ENCODE results near the gene PRRC2B. TPM values are rescaled to one million over a fixed set of nuclear protein-coding genes. Genes with fewer than 3 reads are reported as not detected.
"Not testable (repeated sequence)": the region's sequence is repeated elsewhere in the genome, so short reads cannot be mapped to it uniquely, and the experiment has no call there.

PRRC2B gene
- total RNA-seq, 2 experiments from 2014 or later: 157 to 171 TPM

DNA sequence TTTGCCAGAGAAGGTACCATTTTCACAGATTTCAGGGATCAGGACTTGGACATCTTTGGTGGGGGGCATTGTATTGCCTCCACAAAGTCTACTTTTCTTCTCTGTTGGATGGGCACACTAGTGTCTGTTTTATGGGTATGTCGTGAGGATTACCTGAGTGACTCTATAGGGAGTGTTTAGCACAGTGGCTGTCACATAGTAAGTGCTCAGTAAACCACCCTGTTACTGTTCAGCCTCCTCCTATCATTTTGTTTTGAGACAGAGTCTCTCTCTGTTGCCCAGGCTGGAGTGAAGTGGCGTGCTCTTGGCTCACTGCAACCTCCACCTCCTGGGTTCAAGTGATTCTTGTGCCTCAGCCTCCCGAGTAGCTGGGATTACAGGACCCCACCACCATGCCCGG, 2.4 kb upstream of the PRRC2B start:
- Mint-ChIP-seq H3K36me3 (ENCODE audit: low read depth) (peaks cover 5% of the 10 kb centered on the region), H3K4me3 (no peak overlapping the region), H3K27ac (no peak overlapping the region), H3K9me3 (no peaks in the 10 kb centered on the region), H3K4me1 (ENCODE audit: low read depth) (peaks cover 20% of the 10 kb centered on the region), H3K27me3 (ENCODE audit: low read depth) (no peaks in the 10 kb centered on the region)
- CTCF ChIA-PET: no interaction called here
- no peak for DNase-seq
- intact Hi-C loops (cut with micrococcal nuclease): loop anchor here (10.0 kb wide), 2 partner anchors 683 to 963 kb away; partner anchors contain the start of genes MED27 and SETX

DNA sequence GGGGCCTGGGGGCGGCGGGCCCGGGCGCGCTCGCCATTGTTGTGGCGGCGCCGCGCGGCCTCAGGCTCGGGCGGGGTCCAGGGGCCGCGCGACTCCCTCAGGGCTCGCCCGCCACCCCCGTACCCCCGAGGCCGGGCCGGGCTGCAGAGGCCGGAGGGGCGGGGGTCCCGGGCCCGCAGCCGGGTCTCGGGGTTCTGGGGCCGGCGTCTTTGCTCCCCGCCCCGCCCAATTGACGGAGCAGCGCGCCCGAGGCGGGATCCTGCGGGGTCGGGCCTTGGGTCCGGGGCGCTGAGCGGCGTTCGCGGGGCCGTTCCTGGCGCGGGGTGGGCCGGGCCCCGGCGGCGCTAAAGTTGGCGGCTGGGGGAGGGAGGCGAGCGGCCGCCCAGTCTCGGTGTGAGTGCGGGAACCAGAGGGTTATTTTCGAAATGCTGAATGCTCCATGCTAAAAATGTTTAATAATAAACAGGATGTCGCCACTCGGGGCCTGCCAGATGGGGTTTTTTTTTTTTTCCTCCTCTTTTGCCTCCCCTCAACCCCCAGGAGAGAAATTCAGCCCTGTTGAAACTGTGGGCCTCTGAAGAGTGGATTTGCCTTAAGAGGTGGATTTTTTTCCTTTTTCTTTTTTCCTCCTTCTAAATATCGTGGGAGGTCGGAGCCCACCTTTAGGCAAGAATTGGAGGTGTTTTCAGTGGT, 724 bp downstream of the PRRC2B start:
- Mint-ChIP-seq H3K36me3 (ENCODE audit: low read depth) (peaks cover 14% of the 10 kb centered on the region), H3K4me3 (peak overlapping the region; percentile 89), H3K27me3 (ENCODE audit: low read depth) (no peaks in the 10 kb centered on the region), H3K9me3 (no peaks in the 10 kb centered on the region), H3K27ac (peak overlapping the region; percentile 93), H3K4me1 (ENCODE audit: low read depth) (peaks cover 50% of the 10 kb centered on the region)
- CTCF ChIA-PET: no interaction called here
- peak; percentile 57 for DNase-seq
- intact Hi-C loops (cut with micrococcal nuclease): loop anchor here (1.0 to 10.0 kb wide), 9 partner anchors 16 to 960 kb away; partner anchors contain the start of genes MED27, NUP214 and SETX

DNA sequence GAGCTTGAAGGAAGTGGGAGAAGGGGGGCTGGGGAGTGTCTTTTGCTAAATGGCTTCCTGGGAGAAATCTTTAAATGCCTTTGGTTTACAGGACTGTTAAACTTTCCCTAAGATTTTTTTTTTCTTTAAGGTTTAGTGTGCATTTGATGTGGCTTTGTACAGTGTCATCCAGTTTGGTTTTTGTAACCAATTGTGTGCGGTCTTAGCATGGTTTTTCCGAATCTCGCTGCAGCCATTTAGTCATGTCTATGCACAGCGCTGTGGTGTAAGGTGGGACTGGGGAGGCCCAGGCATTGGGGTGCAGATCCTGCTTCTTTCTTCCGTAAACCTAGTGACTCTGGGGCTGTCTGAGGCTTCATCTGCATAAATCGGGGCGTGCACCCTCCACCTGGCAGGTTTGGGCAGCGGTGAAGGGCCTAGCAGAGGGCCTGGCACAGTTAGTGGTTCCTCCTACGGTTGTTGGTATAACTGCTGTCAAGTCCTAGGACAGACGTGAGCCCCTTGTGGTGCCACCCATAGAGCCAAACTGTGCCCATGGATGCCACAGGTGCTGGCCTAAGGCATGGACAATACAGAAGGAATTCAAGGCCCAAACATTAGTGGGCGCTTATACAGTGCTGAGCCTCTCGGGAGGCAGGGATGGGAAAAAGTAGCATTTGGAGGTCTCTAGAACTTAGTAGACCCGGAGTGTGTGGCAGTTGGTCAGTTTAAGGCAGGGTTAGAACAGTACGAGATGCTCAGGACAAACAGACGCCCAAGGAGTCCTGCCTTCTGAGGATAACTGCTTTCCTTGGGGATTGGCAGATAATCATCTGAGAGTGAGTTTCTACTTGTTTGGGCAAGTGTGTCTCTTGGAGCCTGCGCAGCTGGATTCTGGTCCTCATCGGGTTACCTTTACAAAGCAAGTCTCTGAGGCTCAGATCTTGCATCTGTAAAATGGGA, 1.5 kb downstream of the PRRC2B start:
- intact Hi-C loops (cut with micrococcal nuclease): loop anchor here (1.0 to 10.0 kb wide), 9 partner anchors 15 to 959 kb away; partner anchors contain the start of genes MED27, NUP214 and SETX
- Mint-ChIP-seq H3K9me3 (no peaks in the 10 kb centered on the region), H3K4me1 (ENCODE audit: low read depth) (peaks cover 57% of the 10 kb centered on the region), H3K36me3 (ENCODE audit: low read depth) (peaks cover 14% of the 10 kb centered on the region), H3K4me3 (peak overlapping the region; percentile 89), H3K27ac (peak overlapping the region; percentile 93), H3K27me3 (ENCODE audit: low read depth) (no peaks in the 10 kb centered on the region)
- peak; percentile 88 for DNase-seq
- CTCF ChIA-PET: interaction anchor here (0.6 to 1.6 kb wide), 2 partner anchors 11 to 296 kb away, joined by 4 to 6 read pairs; no protein-coding TSS in a partner anchor

DNA sequence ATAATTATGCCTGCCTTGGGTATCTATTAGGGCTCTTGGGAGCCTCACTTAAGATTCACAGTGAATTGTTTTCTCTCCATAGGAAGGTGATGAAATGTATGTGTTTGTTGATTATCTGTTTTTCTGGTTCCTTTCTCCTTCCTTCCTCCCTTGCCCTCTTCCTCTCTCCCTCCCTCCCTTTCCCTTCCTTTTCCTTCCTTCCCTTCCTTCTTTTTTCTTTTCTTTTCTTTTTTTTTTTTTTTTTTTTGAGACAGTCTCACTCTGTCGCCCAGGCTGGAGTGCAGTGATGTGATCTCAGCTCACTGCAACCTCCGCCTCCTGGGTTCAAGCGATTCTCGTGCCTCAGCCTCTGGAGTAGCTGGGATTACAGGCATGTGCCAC, 2.2 kb downstream of the PRRC2B start:
- not testable (repeated sequence) for DNase-seq; H3K9me3 Mint-ChIP-seq; H3K27me3 Mint-ChIP-seq (ENCODE audit: low read depth)
- Mint-ChIP-seq H3K27ac (peak overlapping the region; percentile 93), H3K36me3 (ENCODE audit: low read depth) (peaks cover 18% of the 10 kb centered on the region), H3K4me3 (peak overlapping the region; percentile 89), H3K4me1 (ENCODE audit: low read depth) (peaks cover 64% of the 10 kb centered on the region)
- intact Hi-C loops (cut with micrococcal nuclease): loop anchor here (5.0 to 10.0 kb wide), 6 partner anchors 124 to 959 kb away; partner anchors contain the start of genes MED27, NUP214 and SETX
- CTCF ChIA-PET: interaction anchor here (0.6 to 1.6 kb wide), 4 partner anchors 10 to 296 kb away, joined by 3 to 6 read pairs (median 4); no protein-coding TSS in a partner anchor

DNA sequence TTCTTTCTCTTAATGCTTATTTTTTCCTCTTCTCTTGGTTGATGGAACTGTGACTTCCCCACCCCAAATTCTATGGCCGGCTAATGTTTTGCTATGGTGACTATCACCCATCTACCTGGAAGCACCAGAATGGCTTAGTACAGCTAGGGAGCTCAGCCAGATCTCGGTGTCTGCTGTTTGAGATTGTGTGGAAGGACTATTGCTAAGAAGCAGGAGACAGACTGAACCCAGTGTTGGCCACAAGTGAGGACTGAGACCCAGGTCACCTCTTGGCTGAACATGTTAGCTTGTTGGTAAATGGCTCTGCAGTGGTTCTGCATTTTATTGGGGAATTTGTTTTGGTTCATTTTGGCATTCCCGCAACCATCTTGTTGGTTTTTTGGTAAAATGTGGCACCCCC, 2.7 kb downstream of the PRRC2B start:
- DNase-seq: no peak
- peak overlapping the region; percentile 93 for H3K27ac Mint-ChIP-seq
- intact Hi-C loops (cut with micrococcal nuclease): loop anchor here (5.0 to 10.0 kb wide), 6 partner anchors 124 to 958 kb away; partner anchors contain the start of genes MED27, NUP214 and SETX
- H3K27me3 Mint-ChIP-seq (ENCODE audit: low read depth): no peaks in the 10 kb centered on the region
- no peaks in the 10 kb centered on the region for H3K9me3 Mint-ChIP-seq
- peaks cover 67% of the 10 kb centered on the region for H3K4me1 Mint-ChIP-seq (ENCODE audit: low read depth)
- peak overlapping the region; percentile 89 for H3K4me3 Mint-ChIP-seq
- CTCF ChIA-PET: interaction anchor here (0.5 to 1.6 kb wide), 5 partner anchors 9 to 1077 kb away, joined by 3 to 6 read pairs (median 3); no protein-coding TSS in a partner anchor
- H3K36me3 Mint-ChIP-seq (ENCODE audit: low read depth): peaks cover 18% of the 10 kb centered on the region

DNA sequence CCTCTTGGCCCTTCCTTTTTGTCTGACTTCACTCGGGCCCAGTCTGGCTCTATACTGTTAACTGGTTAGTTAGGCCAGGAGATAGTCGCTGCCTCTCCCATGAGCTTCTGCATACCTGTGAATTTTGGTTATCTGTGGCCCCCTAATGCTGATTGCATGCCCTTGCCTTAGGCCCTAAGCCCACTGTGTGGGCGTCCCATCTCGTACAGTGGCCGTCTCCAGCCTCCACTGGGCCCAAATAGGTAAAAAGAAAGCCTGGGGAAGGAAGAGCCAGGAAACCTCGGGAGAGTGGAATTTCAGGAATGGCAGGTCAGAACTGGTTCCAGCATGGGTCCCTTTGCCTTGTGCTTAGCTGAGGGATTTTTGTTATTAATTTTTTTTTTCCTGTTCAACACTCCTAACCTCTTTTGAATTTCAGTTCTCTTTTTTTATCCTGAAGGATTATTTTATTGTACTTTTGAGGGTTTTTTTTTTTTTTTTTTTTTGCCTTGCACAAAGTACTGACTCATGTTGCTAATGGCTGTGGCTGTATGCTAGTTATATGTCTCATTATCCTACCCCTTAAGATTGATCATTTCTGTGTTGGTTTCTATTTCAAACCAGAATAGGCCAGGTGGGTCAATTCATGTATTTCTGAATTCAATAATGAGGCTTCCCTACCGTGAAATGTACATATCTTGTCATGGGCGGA, 3.4 kb downstream of the PRRC2B start:
- no peak for DNase-seq
- intact Hi-C loops (cut with micrococcal nuclease): loop anchor here (5.0 to 10.0 kb wide), 6 partner anchors 125 to 958 kb away; partner anchors contain the start of genes MED27, NUP214 and SETX
- CTCF ChIA-PET: interaction anchor here (0.8 to 1.6 kb wide), 4 partner anchors 9 to 81 kb away, joined by 3 to 6 read pairs (median 3); no protein-coding TSS in a partner anchor
- Mint-ChIP-seq H3K9me3 (no peaks in the 10 kb centered on the region), H3K4me1 (ENCODE audit: low read depth) (peaks cover 73% of the 10 kb centered on the region), H3K4me3 (peak overlapping the region; percentile 89), H3K27me3 (ENCODE audit: low read depth) (no peaks in the 10 kb centered on the region), H3K27ac (peak overlapping the region; percentile 93), H3K36me3 (ENCODE audit: low read depth) (peaks cover 18% of the 10 kb centered on the region)

DNA sequence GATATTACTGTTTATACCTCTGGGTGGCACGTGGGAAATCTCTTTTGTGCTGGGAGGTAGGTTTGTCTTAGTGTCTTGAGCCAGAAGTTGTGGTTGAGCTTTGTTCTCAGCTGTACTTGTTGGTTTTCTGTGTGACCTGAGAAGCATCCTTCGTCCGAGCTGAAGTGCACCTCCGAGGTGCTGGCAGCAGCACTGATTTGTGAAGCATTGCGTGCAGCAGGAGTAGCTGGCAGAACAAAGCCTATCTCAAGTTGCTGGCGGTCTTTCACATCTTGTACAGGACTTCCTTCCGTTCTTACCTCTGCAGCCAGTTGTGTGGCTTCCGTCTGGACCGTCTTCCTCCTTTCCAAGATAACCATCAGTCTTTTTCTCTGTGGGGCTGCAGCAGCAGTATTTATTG, 4.3 kb downstream of the PRRC2B start:
- intact Hi-C loops (cut with micrococcal nuclease): loop anchor here (1.0 to 10.0 kb wide), 7 partner anchors 8 to 957 kb away; partner anchors contain the start of genes MED27, NUP214 and SETX
- CTCF ChIA-PET: interaction anchor here (1.0 kb wide), 1 partner anchor 10 kb away, joined by 6 read pairs; no protein-coding TSS in a partner anchor
- H3K27ac Mint-ChIP-seq: peak overlapping the region; percentile 74
- H3K4me3 Mint-ChIP-seq: peak overlapping the region; percentile 62
- H3K27me3 Mint-ChIP-seq (ENCODE audit: low read depth): no peaks in the 10 kb centered on the region
- peaks cover 78% of the 10 kb centered on the region for H3K4me1 Mint-ChIP-seq (ENCODE audit: low read depth)
- H3K9me3 Mint-ChIP-seq: no peaks in the 10 kb centered on the region
- peaks cover 18% of the 10 kb centered on the region for H3K36me3 Mint-ChIP-seq (ENCODE audit: low read depth)
- peak; percentile 64 for DNase-seq

DNA sequence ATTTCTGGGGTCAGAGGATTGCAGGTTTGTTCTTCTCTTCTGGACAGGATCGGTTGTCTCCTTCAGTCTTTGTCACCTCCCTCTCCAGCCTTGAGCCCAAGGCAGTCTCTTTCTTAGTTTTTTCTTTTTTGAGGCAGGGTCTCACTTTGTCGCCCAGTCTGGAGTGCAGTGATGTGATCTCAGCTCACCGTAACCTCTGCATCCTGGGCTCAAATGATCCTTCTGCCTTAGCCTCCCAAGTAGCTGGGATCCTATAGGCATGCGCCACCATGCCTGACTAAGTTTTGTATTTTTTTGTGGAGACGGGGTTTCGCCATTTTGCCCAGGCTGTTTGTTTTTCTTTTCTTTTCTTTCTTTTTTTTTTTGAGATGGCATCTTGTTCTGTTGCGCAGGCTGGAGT, 6.1 kb downstream of the PRRC2B start:
- Mint-ChIP-seq H3K27me3 (ENCODE audit: low read depth) (no peaks in the 10 kb centered on the region), H3K9me3 (no peaks in the 10 kb centered on the region), H3K4me3 (no peak overlapping the region), H3K36me3 (ENCODE audit: low read depth) (peaks cover 18% of the 10 kb centered on the region), H3K4me1 (ENCODE audit: low read depth) (peaks cover 91% of the 10 kb centered on the region), H3K27ac (peak overlapping the region; percentile 50)
- no peak for DNase-seq
- intact Hi-C loops (cut with micrococcal nuclease): loop anchor here (5.0 to 10.0 kb wide), 6 partner anchors 128 to 955 kb away; partner anchors contain the start of genes MED27, NUP214 and SETX
- CTCF ChIA-PET: no interaction called here

DNA sequence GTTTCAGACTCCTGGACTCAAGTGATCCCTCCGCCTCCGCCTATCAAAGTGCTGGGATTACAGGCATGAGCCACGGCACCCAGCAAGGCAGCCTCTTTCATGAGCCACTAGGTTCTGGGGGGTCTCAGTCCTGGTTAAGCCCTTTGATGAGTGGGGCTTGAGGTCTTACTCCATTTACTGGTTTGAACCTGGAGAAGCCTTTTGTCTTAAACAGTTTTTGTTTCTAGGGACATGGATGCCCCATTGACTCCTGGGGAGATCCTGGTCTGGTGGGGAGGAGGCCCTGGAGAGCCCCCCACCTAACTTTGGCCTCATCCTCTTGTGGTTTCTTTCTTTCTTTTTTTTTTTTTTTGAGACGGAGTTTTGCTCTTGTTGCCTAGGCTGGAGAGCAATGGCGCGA, 6.7 kb downstream of the PRRC2B start:
- peaks cover 12% of the 10 kb centered on the region for H3K36me3 Mint-ChIP-seq (ENCODE audit: low read depth)
- no peak for DNase-seq

DNA sequence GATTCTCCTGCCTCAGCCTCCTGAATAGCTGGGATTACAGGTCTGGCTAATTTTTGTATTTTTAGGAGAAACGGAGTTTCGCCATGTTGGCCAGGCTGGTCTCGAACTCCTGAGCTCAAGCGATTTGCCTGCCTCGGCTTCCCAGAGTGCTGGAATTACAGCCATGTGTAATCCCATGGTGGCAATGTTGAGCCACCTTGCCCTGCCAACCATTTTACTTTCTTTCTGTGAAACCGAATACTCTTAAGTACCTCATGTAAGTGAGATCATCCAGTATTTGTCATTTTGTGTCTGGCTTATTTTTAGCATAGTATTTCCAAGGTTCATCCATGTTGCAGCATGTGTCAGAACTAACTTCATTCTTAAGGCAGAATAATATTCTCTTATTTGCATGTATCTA, 8.2 kb downstream of the PRRC2B start:
- Mint-ChIP-seq H3K9me3 (no peaks in the 10 kb centered on the region), H3K4me1 (ENCODE audit: low read depth) (peaks cover 93% of the 10 kb centered on the region), H3K36me3 (ENCODE audit: low read depth) (peaks cover 12% of the 10 kb centered on the region), H3K27ac (no peak overlapping the region), H3K27me3 (ENCODE audit: low read depth) (no peaks in the 10 kb centered on the region), H3K4me3 (no peak overlapping the region)
- no peak for DNase-seq
- CTCF ChIA-PET: interaction anchor here (0.6 kb wide), 1 partner anchor 1865 kb away, joined by 3 read pairs; no protein-coding TSS in a partner anchor
- intact Hi-C loops (cut with micrococcal nuclease): no loop called here

More for the DNA sequence above, 6.7 kb downstream of the PRRC2B start:
- Mint-ChIP-seq H3K9me3 (no peaks in the 10 kb centered on the region), H3K4me1 (ENCODE audit: low read depth) (peaks cover 92% of the 10 kb centered on the region), H3K4me3 (no peak overlapping the region), H3K27ac (no peak overlapping the region), H3K27me3 (ENCODE audit: low read depth) (no peaks in the 10 kb centered on the region)
- intact Hi-C loops (cut with micrococcal nuclease): no loop called here
- CTCF ChIA-PET: no interaction called here

DNA sequence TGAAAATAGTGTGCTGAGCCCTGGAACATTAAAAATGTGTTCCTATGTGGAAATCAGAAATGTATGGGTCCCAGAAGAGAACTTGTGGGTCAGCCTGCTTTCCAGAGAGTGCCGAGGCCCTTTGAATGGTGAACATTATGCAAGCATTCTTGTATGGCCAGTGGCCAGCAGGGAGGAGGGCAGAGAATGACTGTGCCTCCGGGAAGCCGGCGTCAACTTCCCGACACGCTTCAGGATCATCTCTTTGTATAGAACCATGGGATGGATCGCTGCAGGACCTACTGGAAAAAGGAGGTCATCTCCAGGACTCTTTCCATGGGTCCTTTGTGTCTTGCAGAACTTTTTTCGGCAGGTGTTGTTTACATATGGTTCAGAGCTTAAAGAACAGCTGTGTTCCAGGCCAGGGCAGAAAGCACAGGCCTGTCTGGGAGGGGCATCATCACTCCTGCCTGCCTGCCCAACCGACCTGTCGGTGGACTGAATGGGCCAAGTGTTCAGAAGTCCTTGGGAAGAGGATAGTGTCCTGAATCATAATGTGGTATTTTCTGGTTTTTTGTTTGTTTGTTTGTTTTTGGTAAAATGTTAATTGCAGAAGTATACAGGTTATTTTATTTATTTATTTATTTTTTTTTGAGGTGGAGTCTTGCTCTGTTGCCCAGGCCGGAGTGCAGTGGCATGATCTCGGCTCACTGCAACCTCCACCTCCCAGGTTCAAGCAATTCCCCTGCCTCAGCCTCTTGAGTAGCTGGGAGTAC, 9.0 kb downstream of the PRRC2B start:
- H3K27me3 Mint-ChIP-seq (ENCODE audit: low read depth): no peaks in the 10 kb centered on the region
- DNase-seq: no peak
- no peak overlapping the region for H3K4me3 Mint-ChIP-seq
- intact Hi-C loops (cut with micrococcal nuclease): no loop called here
- peaks cover 7% of the 10 kb centered on the region for H3K36me3 Mint-ChIP-seq (ENCODE audit: low read depth)
- no peaks in the 10 kb centered on the region for H3K9me3 Mint-ChIP-seq
- H3K27ac Mint-ChIP-seq: peak overlapping the region; percentile 57
- CTCF ChIA-PET: interaction anchor here (2.0 kb wide), 1 partner anchor 75 kb away, joined by 6 read pairs; no protein-coding TSS in a partner anchor
- peaks cover 93% of the 10 kb centered on the region for H3K4me1 Mint-ChIP-seq (ENCODE audit: low read depth)

Data from activated naive CD4-positive, alpha-beta T cell treated with anti-CD3 and anti-CD28 coated beads for 36 hours (primary cell).